Activated CD4-positive, CD25-positive, alpha-beta regulatory T cell (primary cell): Measurements from ENCODE around the gene PSAT1.
"Not testable (repeated sequence)": the region's sequence is repeated elsewhere in the genome, so short reads cannot be mapped to it uniquely, and the experiment has no call there.

Experiments used
- DNase-seq, 4 experiments: peaks; one replicate each; lab custom pipeline; 2025; lab: John Stamatoyannopoulos, UW

Gene PSAT1

GRCh38 chr9:78296893-78297671 lies at the start of gene PSAT1:
Gene PSAT1 (plus strand): TSS chr9:78297125. CDS start chr9:78297211, 86 bp downstream.
- DNase-seq = peak; percentile 72 to 78 (median 76)

DNA sequence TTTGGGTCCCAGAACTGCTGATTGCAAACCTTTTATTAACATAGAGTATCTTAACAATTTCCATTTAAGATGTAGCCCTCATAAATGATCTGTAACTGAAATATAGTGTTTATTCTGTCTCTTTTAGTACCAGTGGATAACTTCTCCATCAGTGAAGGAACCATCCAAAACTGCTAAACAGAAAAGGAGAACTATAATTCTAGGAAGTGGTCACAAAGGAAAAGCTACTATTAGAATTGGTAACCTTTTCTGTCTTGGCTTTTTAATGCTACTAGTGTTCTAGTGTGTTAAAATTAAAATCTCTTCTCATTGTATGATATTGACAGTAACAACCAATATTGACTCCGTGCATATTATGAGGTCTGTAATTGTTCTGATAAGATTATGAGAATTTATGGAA lies 48.3 kb upstream of the PSAT1 start:
- DNase-seq = no peak

DNA sequence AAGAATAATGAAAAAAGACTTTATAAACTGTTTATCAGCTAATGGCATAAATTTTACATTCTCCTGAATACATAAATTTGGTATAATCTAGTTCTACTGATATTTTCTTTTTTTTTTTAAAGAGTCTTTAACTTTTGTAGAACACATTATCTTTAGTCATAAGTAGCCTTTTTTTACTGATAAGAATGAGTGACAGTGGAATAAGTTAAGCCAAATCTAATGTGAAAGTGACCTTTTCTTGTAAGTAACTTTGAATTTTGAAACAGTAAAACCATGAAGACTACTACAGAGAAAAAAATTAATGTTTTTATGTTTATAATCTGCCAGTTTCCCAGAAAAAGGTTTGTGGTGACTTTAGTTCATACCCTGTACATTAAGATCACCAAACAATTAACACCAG lies 47.4 kb upstream of the PSAT1 start:
- DNase-seq = no peak

GRCh38 chr9:78252616-78253015 lies 44.3 kb upstream of the PSAT1 start:
- DNase-seq = no peak

DNA sequence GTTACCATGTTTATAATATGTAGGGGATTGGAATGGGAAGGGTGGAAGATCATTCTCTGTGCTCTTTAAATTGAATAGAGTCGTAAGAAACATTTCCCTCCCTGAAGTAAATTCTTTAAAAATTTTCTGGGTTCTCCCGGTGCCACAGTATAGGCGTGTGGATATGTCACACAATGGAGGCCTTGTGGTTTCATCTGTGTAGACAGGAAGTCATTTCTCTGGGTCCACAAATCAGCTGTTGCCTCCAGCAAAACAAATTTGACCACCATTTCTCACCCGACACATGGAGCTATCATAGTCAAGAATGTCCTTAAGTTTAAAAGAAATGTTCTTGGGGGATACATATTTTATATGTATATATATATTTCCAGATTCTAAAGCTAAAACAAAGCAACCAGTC lies 43.6 kb upstream of the PSAT1 start:
- no peak for DNase-seq

DNA sequence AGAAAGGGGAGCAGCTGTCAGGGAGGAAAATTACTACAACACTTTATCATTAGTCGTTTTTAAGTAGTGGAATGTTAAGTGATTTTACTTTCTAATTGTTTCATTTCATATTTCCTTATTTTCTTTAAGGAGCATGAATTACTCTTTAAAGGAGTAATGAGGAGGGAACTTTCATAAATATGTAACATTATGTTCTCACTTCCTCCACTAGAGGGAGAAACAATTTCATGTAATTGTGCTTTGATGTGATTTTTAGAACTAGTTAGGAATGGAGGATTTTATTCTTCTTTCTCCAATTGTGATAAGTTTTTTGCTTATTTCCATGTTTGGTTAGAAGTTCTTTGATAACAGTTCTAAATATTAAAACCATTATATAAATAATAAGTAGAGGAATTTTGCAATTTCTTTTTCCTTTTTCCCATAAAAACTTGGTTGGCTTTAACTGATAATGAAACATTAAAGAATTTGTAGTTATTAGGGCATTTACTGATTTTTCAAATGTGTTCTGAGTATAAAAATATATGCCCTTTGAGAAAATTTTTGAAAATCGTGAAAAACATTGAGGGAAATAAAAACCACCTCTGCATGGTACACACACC lies 35.4 kb upstream of the PSAT1 start:
- DNase-seq = no peak

DNA sequence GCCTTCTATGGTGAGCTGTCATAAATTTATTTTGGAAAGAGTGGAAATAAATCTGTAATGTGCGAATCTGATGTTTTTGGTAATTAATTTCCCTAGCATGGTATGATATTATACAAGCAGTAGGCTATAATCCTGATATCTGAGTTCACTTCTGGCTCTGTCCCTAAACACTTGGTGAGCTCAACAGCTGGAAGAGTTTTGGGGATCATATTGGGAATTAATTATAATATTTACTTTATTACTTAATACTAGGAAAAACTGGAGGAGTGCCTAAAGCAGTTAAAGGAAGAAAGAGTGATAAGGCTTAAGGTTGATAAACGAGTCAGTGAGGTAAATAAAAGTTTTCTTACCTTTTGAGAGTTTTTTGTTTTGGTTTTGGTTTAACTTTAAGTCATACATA lies 34.3 kb upstream of the PSAT1 start:
- DNase-seq = no peak

GRCh38 chr9:78267889-78268288 lies 29.0 kb upstream of the PSAT1 start:
- DNase-seq = no peak

DNA sequence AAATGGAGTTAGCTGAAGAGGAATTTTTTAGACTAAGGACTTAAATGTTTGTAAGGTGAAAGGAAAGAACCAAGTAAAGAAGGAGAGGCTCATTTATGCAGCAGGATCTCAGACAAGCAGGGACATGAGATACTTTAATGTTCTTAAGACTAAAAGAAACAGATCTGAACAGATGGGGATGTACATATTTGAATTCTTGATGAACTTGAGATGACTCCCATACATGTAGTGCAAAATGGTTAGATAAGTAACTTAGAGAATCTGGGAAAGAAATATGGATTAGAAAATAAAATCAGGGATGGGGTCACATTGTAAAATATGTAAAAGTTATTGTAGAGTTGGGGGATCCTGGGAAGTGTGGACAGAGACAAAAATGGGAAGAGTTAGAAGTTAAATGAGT lies 27.1 kb upstream of the PSAT1 start:
- no peak for DNase-seq

DNA sequence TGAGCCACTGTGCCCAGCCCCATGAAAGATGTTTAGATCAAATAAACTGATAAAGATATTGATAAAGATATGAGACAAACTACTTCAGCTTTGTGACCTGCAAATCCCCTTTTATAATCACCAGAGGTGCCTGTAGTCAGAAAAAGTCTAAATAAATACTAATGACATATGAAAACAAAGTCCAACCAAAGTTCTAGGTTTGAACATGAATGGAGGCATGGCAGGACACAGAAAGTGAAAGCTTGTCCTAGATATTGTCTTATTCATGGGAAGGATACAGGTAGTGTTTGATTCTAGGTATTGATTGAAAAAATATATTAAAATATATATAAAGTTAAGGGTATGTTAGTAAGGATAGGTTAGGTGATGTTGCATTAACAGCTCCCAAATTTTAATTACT lies 24.6 kb upstream of the PSAT1 start:
- DNase-seq = no peak

GRCh38 chr9:78273761-78274160 lies 23.2 kb upstream of the PSAT1 start:
- DNase-seq = no peak

- DNase-seq = no peak
Measured at GRCh38 chr9:78278177-78278777, 18.6 kb upstream of the PSAT1 start.

DNA sequence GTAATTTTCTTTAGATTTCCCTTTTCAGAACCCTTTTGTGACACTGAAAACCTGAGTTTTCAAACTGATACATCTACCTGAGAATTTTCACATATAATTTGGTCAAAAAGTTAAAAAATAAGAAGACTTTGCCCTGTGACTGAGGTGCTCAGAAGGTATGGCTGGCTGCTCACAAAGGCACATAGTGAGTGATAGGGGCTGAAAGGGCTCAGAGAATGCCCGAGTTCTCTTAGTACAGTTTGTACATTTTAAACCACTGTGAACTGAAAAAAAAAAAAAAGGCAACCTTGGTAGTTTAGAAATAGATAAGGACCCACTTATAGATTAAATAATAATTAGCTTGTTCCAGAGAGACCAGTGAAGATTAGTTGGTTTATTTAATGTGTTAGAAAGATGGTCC lies 18.1 kb upstream of the PSAT1 start:
- no peak for DNase-seq

DNA sequence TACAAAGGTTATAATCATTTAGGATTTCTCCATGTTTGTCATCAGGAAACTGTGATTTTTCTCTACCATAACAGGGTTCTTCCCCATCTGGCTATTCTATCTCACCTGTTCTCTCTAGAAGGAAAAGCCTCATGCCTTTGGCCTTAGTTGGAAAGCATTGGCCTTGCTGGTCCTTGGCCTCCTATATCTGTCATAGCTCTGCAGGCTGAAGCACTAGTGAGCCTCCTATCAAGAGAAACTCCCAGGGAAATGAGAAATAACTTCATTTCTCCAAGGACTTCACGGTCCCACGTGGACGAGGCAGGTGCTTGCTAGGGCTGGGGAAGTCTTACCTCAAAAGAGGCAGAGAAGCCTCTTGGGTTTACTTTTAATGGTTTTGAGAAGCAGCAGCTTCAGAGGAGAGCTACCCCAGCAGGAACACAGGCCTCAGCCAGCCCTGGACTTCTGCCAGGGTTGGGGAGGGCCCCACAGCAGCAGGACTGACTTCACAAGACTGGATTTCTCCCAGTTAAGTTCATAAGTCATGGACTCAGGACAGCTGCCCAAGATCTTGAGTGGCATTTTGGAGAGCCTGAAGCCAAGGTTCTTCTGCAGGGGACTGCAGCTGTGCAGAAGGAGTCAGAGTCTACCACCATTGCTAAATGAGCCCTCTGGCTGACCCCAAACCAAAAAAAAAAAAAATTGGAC lies 15.8 kb upstream of the PSAT1 start:
- no peak for DNase-seq

DNA sequence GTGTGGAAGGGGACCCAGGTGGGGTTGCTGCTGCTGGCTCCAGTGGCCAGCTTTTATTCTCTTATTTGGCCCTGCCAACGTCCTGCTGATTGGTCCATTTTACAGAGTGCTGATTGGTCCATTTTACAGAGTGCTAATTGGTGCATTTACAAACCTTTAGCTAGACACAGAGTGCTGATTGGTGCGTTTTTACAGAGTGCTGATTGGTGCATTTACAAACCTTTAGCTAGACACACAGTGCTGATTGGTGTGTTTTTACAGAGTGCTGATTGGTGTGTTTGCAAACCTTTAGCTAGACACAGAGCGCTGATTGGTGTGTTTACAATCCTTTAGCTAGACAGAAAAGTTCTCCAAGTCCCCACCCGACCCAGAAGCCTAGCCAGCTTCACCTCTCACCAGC lies 12.7 kb upstream of the PSAT1 start:
- DNase-seq = not testable (repeated sequence)

- DNase-seq = no peak
Measured at GRCh38 chr9:78286125-78286524, 10.8 kb upstream of the PSAT1 start.

DNA sequence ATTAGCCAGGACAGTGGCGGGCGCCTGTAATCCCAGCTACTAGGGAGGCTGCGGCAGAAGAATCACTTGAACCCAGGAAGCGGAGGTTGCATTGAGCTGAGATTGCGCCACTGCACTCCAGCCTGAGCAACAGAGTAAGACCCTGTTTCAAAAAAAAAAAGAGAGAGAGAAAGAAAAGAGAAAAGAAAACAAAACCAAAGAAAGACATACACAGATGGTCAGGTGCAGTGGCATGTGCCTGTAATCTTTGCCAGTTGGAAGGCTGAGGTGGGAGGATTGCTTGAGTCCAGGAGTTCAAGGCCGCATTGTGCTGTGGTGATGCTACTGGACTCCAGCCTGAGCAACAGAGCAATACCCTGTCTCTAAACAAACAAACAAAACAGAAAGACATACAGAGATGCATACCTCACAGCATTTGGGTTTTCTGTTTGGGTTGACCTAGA lies 10.0 kb upstream of the PSAT1 start:
- no peak for DNase-seq

GRCh38 chr9:78288214-78288892 lies 8.6 kb upstream of the PSAT1 start:
- DNase-seq = no peak

GRCh38 chr9:78289474-78289873 lies 7.5 kb upstream of the PSAT1 start:
- DNase-seq = no peak

DNA sequence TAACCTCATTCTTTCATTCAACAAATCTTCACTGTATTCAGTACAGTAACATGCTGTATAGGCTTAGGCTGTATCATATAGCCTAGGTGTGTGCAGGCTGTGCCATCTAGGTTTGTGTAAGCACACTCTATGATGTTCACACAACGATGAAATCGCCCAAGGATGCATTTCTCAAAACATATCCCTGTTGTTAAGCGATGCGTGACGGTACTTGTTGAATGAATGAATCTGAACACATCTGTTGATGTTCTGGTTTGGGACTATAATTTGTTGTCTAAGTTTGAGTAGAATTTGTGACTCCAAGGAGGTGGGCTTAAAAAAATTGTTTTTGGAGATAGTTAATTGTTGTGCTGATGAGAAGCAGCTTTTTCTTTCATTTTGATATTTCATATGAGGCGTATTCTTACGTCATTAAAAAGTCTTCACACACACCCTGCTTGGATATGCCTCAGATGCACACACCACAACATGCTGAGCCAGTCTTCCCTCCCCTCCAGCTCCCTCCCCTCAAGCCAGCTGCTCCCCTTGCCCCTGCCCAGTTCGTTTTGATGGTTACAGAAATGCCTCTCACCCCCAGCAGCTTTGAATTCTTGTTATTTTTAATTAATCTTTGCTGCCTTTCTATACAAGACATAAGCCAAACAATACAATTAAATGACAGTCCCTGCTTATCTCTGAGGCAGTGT lies 5.5 kb upstream of the PSAT1 start:
- no peak for DNase-seq

DNA sequence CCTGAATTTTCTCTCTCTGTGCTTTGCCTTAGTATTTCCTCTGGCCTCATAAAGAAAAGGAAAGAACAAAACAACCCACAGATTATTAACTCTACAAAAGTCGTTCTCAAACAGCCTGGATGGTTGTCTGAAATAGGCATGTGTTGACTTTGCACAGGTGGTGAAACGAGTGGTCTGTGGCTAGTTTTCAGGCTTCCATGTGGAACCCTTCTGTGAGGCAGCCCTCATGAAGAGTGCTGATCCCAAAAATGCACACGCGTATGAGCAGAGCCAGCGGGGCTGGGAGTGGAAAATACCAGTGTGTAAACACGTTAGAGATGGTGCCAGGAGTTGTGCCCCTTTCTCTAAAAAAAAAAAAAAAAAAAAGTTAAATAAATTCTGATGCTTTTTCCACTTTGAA lies 4.9 kb upstream of the PSAT1 start:
- no peak for DNase-seq
